Breast epithelium (tissue), 4 donors: ENCODE measurements around the gene C10orf143. TPM values are rescaled to one million over a fixed set of nuclear protein-coding genes. Genes with fewer than 3 reads are reported as not detected.
A peak's percentile ranks its signal among the peaks of the same experiment; 100 is the strongest.

Experiments
- DNase-seq, 2 donors: peaks; one replicate each; pipeline ENCODE4 v3.0.0-alpha.2; 2019; ENCODE audit warnings: low spot score in 2 of 2
- H3K27ac ChIP-seq, 2 donors: fragments of 200-600 bp; sonication (generic) in 1 of 2; one replicate each; pipeline ENCODE4 v1.5.1; 2016 to 2019; ENCODE audit warnings: mild to moderate bottlenecking in 1 of 2
- H3K27me3 ChIP-seq, 2 donors: fragments of 200-600 bp; sonication (generic) in 1 of 2; one replicate each; pipeline versions ENCODE4 v1.5.1 to v1.6.0; 2017 to 2019; ENCODE audit warnings: control low read depth in 1 of 2, mild to moderate bottlenecking in 1 of 2
- H3K36me3 ChIP-seq: fragments of 200-600 bp; one replicate; pipeline ENCODE4 v1.5.1; 2019
- H3K4me1 ChIP-seq, 2 donors: fragments of 200-600 bp; sonication (generic); one replicate each; pipeline ENCODE4 v1.5.1; 2016 to 2019; ENCODE audit warnings: control low read depth in 1 of 2
- H3K4me3 ChIP-seq, 3 donors: fragments of 200-600 bp; sonication (generic); 1 replicate in 2 of 3; 2 replicates in 1 of 3; pipeline ENCODE4 v1.5.1; 2016 to 2019; ENCODE audit warnings: mild to moderate bottlenecking in 3 of 3, moderate library complexity in 2 of 3
- H3K9me3 ChIP-seq, 2 donors: fragments of 200-600 bp; sonication (generic) in 1 of 2; one replicate each; pipeline ENCODE4 v1.5.1; 2016 to 2019; ENCODE audit warnings: control low read depth in 1 of 2
- CTCF ChIP-seq, 3 donors: fragments of 450-650 bp; IDR thresholded peaks; one replicate each; pipeline ENCODE4 v1.5.1; 2016 to 2017; ENCODE audit warnings: antibody characterized with exemption in 3 of 3, mild to moderate bottlenecking in 3 of 3, moderate library complexity in 3 of 3
- POLR2A ChIP-seq: fragments of 450-650 bp; IDR thresholded peaks from one replicate; pipeline ENCODE4 v1.6.1; 2016; ENCODE audit warnings: antibody characterized with exemption, mild to moderate bottlenecking, moderate library complexity
- POLR2AphosphoS5 ChIP-seq, 3 donors: sonication (generic); formaldehyde crosslinking; IDR thresholded peaks; one replicate each; pipeline ENCODE4 v1.6.1; 2017; ENCODE audit warnings: antibody characterized with exemption in 3 of 3
- intact Hi-C: fragments of 100-400 bp; cut with DNase I; formaldehyde crosslinking; loops from one replicate; pipeline ENCODE4 v1.15.1; 2023; ENCODE audit warnings: low total_unique reads
- total RNA-seq, 3 donors: library from RNA; depleted of rRNA; stranded (reverse); fragments of >200 nt; gene quantifications; one replicate each; pipeline ENCODE4 v1.1.0, GENCODE V29; 2016

The C10orf143 gene
- total RNA-seq, 3 donors from 2014 or later = 2.1 to 6.6 (median 2.9) TPM

GRCh38 chr10:130028465-130028819, 82.2 kb downstream of the C10orf143 start:
- DNase-seq = no peak
- H3K27me3 ChIP-seq = no peaks in the 10 kb centered on the region
- no peak overlapping the region for H3K27ac ChIP-seq
- no peaks in the 10 kb centered on the region for H3K4me1 ChIP-seq
- H3K36me3 ChIP-seq = no peaks in the 10 kb centered on the region
- no peak overlapping the region for H3K4me3 ChIP-seq
- TF ChIP-seq POLR2AphosphoS5 (IDR thresholded peaks at IDR 0.05) (no peak), POLR2A (no peak), CTCF (IDR thresholded peaks at IDR 0.05) (no peak)
- H3K9me3 ChIP-seq = no peaks in the 10 kb centered on the region
- intact Hi-C loops = no loop called here

- H3K27ac ChIP-seq = no peak overlapping the region
- H3K4me1 ChIP-seq = no peaks in the 10 kb centered on the region
- no peaks in the 10 kb centered on the region for H3K27me3 ChIP-seq
- no peak overlapping the region for H3K4me3 ChIP-seq
- H3K9me3 ChIP-seq = no peaks in the 10 kb centered on the region
- TF ChIP-seq POLR2AphosphoS5 (IDR thresholded peaks at IDR 0.05) (no peak), CTCF (IDR thresholded peaks at IDR 0.05) (no peak), POLR2A (no peak)
- no peaks in the 10 kb centered on the region for H3K36me3 ChIP-seq
- intact Hi-C loops = no loop called here
- no peak for DNase-seq
Observed at GRCh38 chr10:130027716-130028464, 82.7 kb downstream of the C10orf143 start.

- Histone ChIP-seq H3K27ac (no peak overlapping the region), H3K36me3 (no peaks in the 10 kb centered on the region), H3K9me3 (no peaks in the 10 kb centered on the region), H3K4me1 (no peaks in the 10 kb centered on the region), H3K27me3 (no peaks in the 10 kb centered on the region), H3K4me3 (no peak overlapping the region)
- TF ChIP-seq POLR2AphosphoS5 (IDR thresholded peaks at IDR 0.05) = no peak
- no peak for TF ChIP-seq POLR2A
- TF ChIP-seq CTCF (IDR thresholded peaks at IDR 0.05) = no peak
- peak in 1 of 2 donors; percentile 39 for DNase-seq
- intact Hi-C loops = no loop called here
Observed at GRCh38 chr10:130026670-130027456, 83.8 kb downstream of the C10orf143 start.

GRCh38 chr10:130025811-130026485, 84.7 kb downstream of the C10orf143 start:
- H3K9me3 ChIP-seq = no peaks in the 10 kb centered on the region
- TF ChIP-seq POLR2A = no peak
- no peak for TF ChIP-seq POLR2AphosphoS5 (IDR thresholded peaks at IDR 0.05)
- peak in 1 of 2 donors; percentile 19 for DNase-seq
- H3K4me3 ChIP-seq = no peak overlapping the region
- no peaks in the 10 kb centered on the region for H3K4me1 ChIP-seq
- no peaks in the 10 kb centered on the region for H3K27me3 ChIP-seq
- no peaks in the 10 kb centered on the region for H3K36me3 ChIP-seq
- H3K27ac ChIP-seq = no peak overlapping the region
- intact Hi-C loops = no loop called here

- no peak overlapping the region for H3K4me3 ChIP-seq
- no peak for DNase-seq
Observed at GRCh38 chr10:130025326-130025725, 85.3 kb downstream of the C10orf143 start.

More at GRCh38 chr10:130025326-130025725, 85.3 kb downstream of the C10orf143 start:
- no peak for TF ChIP-seq POLR2AphosphoS5 (IDR thresholded peaks at IDR 0.05)
- no peak for TF ChIP-seq POLR2A
- TF ChIP-seq CTCF (IDR thresholded peaks at IDR 0.05) = no peak
- Histone ChIP-seq H3K36me3 (no peaks in the 10 kb centered on the region), H3K9me3 (no peaks in the 10 kb centered on the region), H3K4me1 (no peaks in the 10 kb centered on the region), H3K27me3 (no peaks in the 10 kb centered on the region), H3K27ac (no peak overlapping the region)
- intact Hi-C loops = no loop called here
